ENCODE results near the gene PSAPL1.

Gene PSAPL1

GRCh38 chr4:7420661-7421040 lies 14.1 kb downstream of the PSAPL1 start:
- DNase-seq (ENCODE audit: low spot score) (no peak), FAIRE-seq (no peak)

- FAIRE-seq (no peak), DNase-seq (ENCODE audit: low spot score) (no peak)
Measured at GRCh38 chr4:7419961-7420660, 14.6 kb downstream of the PSAPL1 start.

- FAIRE-seq (no peak), DNase-seq (ENCODE audit: low spot score) (no peak)
Measured at GRCh38 chr4:7418131-7418943, 16.4 kb downstream of the PSAPL1 start.

- DNase-seq (ENCODE audit: low spot score) (no peak), FAIRE-seq (no peak)
Measured at GRCh38 chr4:7417639-7418038, 17.1 kb downstream of the PSAPL1 start.

GRCh38 chr4:7416745-7417432 lies 17.8 kb downstream of the PSAPL1 start:
- FAIRE-seq: no peak
- no peak for DNase-seq (ENCODE audit: low spot score)

GRCh38 chr4:7415927-7416686 lies 18.6 kb downstream of the PSAPL1 start:
- DNase-seq (ENCODE audit: low spot score) (no peak), FAIRE-seq (no peak)

- no peak for DNase-seq (ENCODE audit: low spot score)
- FAIRE-seq: no peak
Measured at GRCh38 chr4:7414736-7415510, 19.8 kb downstream of the PSAPL1 start.

GRCh38 chr4:7414046-7414445 lies 20.7 kb downstream of the PSAPL1 start:
- FAIRE-seq (no peak), DNase-seq (ENCODE audit: low spot score) (no peak)

GRCh38 chr4:7412554-7412912 lies 22.2 kb downstream of the PSAPL1 start:
- DNase-seq (ENCODE audit: low spot score): no peak
- FAIRE-seq: no peak

GRCh38 chr4:7411896-7412553 lies 22.7 kb downstream of the PSAPL1 start:
- no peak for FAIRE-seq
- DNase-seq (ENCODE audit: low spot score): no peak

GRCh38 chr4:7411491-7411890 lies 23.2 kb downstream of the PSAPL1 start:
- DNase-seq (ENCODE audit: low spot score) (no peak), FAIRE-seq (no peak)

GRCh38 chr4:7410446-7410845 lies 24.3 kb downstream of the PSAPL1 start:
- no peak for DNase-seq (ENCODE audit: low spot score)
- no peak for FAIRE-seq

- DNase-seq (ENCODE audit: low spot score) (no peak), FAIRE-seq (no peak)
Measured at GRCh38 chr4:7408166-7408565, 26.6 kb downstream of the PSAPL1 start.

- no peak for FAIRE-seq
- no peak for DNase-seq (ENCODE audit: low spot score)
Measured at GRCh38 chr4:7403001-7403400, 31.7 kb downstream of the PSAPL1 start.

- FAIRE-seq (no peak), DNase-seq (ENCODE audit: low spot score) (no peak)
Measured at GRCh38 chr4:7402526-7402925, 32.2 kb downstream of the PSAPL1 start.

GRCh38 chr4:7400671-7401298 lies 33.9 kb downstream of the PSAPL1 start:
- DNase-seq (ENCODE audit: low spot score) (no peak), FAIRE-seq (no peak)

- no peak for FAIRE-seq
- no peak for DNase-seq (ENCODE audit: low spot score)
Measured at GRCh38 chr4:7399440-7400234, 35.1 kb downstream of the PSAPL1 start.

- no peak for DNase-seq (ENCODE audit: low spot score)
- FAIRE-seq: no peak
Measured at GRCh38 chr4:7398788-7399439, 35.8 kb downstream of the PSAPL1 start.

- FAIRE-seq (no peak), DNase-seq (ENCODE audit: low spot score) (no peak)
Measured at GRCh38 chr4:7398104-7398423, 36.7 kb downstream of the PSAPL1 start.
